SK-N-SH (cell line): Measurements from ENCODE around the gene PTPN4.

ENCODE experiments used
- EP300 ChIP-seq, 2 experiments: IDR thresholded peaks; 2 replicates each; pipeline versions ENCODE4 v1.4.0 to v1.6.1; 2012; ENCODE audit warnings: borderline replicate concordance in 1 of 2, low read depth in 1 of 2, low read length in 1 of 2
- MXI1 ChIP-seq: IDR thresholded peaks from 2 replicates; pipeline ENCODE4 v1.6.1; 2012; ENCODE audit warnings: mild to moderate bottlenecking, low read depth, low read length, improper control_type of control experiment
- NFIC ChIP-seq: IDR thresholded peaks from 2 replicates; pipeline ENCODE4 v1.4.0; 2012; ENCODE audit warnings: borderline replicate concordance
- RFX5 ChIP-seq: IDR thresholded peaks from 2 replicates; pipeline ENCODE4 v1.6.1; 2012; ENCODE audit warnings: mild to moderate bottlenecking, improper control_type of control experiment, low read length
- SMC3 ChIP-seq: IDR thresholded peaks from 2 replicates; pipeline ENCODE4 v1.6.1; 2012; ENCODE audit warnings: low read depth, low read length, improper control_type of control experiment
- TF ChIP-seq, protein P1 (sequence below): fragments of 150-350 bp; IDR thresholded peaks from 2 replicates; pipeline ENCODE4 v1.6.1; 2016; ENCODE audit warnings: mild to moderate bottlenecking, low read depth, low read length
- TF ChIP-seq, protein P2 (sequence below): fragments of 200-600 bp; sonication (generic); IDR thresholded peaks from 2 replicates; pipeline ENCODE4 v1.6.1; 2017; ENCODE audit warnings: antibody characterized with exemption, mild to moderate bottlenecking, moderate library complexity

DNA sequence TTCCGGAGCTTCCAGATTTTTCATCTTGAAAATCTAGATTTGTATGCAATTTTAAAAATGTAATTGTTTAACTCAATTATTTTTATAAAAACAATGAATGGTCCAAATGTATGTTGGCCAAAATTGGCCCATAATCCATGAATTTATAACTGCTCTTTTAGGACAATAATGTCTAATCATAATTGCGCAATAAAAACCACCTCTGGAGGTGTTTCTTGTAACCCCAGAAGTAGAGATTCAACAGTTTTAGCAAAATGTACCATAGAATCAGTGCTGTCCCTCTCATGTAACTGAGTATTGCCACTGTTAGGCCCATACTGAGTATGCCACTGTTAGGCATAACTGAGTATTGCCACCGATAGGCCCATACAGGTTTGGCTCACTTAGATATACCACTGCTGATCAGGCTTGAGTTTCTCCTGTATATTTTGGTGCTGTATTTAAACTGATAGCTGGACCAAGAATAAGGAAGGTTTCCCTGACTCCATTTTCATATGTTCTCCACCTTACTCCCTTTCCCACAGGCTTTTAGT lies 182.3 kb downstream of the PTPN4 start:
- TF ChIP-seq, protein P1, sequence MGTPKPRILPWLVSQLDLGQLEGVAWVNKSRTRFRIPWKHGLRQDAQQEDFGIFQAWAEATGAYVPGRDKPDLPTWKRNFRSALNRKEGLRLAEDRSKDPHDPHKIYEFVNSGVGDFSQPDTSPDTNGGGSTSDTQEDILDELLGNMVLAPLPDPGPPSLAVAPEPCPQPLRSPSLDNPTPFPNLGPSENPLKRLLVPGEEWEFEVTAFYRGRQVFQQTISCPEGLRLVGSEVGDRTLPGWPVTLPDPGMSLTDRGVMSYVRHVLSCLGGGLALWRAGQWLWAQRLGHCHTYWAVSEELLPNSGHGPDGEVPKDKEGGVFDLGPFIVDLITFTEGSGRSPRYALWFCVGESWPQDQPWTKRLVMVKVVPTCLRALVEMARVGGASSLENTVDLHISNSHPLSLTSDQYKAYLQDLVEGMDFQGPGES = no peak
- TF ChIP-seq, protein P2, sequence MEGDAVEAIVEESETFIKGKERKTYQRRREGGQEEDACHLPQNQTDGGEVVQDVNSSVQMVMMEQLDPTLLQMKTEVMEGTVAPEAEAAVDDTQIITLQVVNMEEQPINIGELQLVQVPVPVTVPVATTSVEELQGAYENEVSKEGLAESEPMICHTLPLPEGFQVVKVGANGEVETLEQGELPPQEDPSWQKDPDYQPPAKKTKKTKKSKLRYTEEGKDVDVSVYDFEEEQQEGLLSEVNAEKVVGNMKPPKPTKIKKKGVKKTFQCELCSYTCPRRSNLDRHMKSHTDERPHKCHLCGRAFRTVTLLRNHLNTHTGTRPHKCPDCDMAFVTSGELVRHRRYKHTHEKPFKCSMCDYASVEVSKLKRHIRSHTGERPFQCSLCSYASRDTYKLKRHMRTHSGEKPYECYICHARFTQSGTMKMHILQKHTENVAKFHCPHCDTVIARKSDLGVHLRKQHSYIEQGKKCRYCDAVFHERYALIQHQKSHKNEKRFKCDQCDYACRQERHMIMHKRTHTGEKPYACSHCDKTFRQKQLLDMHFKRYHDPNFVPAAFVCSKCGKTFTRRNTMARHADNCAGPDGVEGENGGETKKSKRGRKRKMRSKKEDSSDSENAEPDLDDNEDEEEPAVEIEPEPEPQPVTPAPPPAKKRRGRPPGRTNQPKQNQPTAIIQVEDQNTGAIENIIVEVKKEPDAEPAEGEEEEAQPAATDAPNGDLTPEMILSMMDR = no peak
- TF ChIP-seq EP300 (IDR thresholded peaks at IDR 0.05; ENCODE audit: borderline replicate concordance in 1 of 2, low read depth in 1 of 2, low read length in 1 of 2) (no peak), RFX5 (no peak), SMC3 (no peak), MXI1 (no peak), NFIC (no peak)
